Heart left ventricle (tissue), 16 donors: ENCODE results near the gene IFRD1. TPM values are rescaled to one million over a fixed set of nuclear protein-coding genes. Genes with fewer than 3 reads are reported as not detected.

ENCODE experiments used
- ATAC-seq, 4 donors: fragments of 200-7000 bp; cut with Tn5 transposase; one replicate each; pipeline ENCODE4 v1.9.1; 2020 to 2022; ENCODE audit warnings: moderate library complexity in 4 of 4, mild to moderate bottlenecking in 3 of 4, moderate number of reproducible peaks in 1 of 4
- DNase-seq, 5 donors: peaks; one replicate each; pipeline ENCODE4 v3.0.0-alpha.2; 2020
- H3K27ac ChIP-seq, 12 donors: fragments of 200-600 bp; sonication (generic) in 4 of 12; one replicate each; pipeline versions ENCODE4 v1.5.0 to v1.8.0; 2016 to 2022; ENCODE audit warnings: mild to moderate bottlenecking in 2 of 12
- H3K27me3 ChIP-seq, 9 donors: fragments of 200-600 bp; sonication (generic) in 2 of 9; one replicate each; pipeline versions ENCODE4 v1.5.1 to v1.8.0; 2016 to 2022; ENCODE audit warnings: mild to moderate bottlenecking in 3 of 9
- H3K36me3 ChIP-seq, 9 donors: fragments of 200-600 bp; sonication (generic) in 2 of 9; one replicate each; pipeline versions ENCODE4 v1.5.0 to v1.8.0; 2018 to 2022; ENCODE audit warnings: mild to moderate bottlenecking in 2 of 9
- H3K4me1 ChIP-seq, 12 donors: fragments of 200-600 bp; sonication (generic) in 4 of 12; one replicate each; pipeline versions ENCODE4 v1.5.0 to v1.8.0; 2016 to 2022; ENCODE audit warnings: mild to moderate bottlenecking in 3 of 12
- H3K4me3 ChIP-seq, 12 donors: fragments of 200-600 bp; sonication (generic) in 4 of 12; one replicate each; pipeline versions ENCODE4 v1.5.0 to v1.8.0; 2017 to 2022; ENCODE audit warnings: mild to moderate bottlenecking in 9 of 12, moderate library complexity in 4 of 12
- H3K9me3 ChIP-seq, 12 donors: fragments of 200-600 bp; sonication (generic) in 4 of 12; one replicate each; pipeline versions ENCODE4 v1.5.0 to v1.8.0; 2016 to 2022; ENCODE audit warnings: mild to moderate bottlenecking in 1 of 12
- POLR2A ChIP-seq, 2 donors: fragments of 450-650 bp; IDR thresholded peaks; one replicate each; pipeline ENCODE4 v1.6.1; 2017; ENCODE audit warnings: antibody characterized with exemption in 2 of 2, mild to moderate bottlenecking in 2 of 2, moderate library complexity in 2 of 2
- WGBS, 4 donors: extraction: QIAGEN DNeasy Blood & Tissue Kit in 2 of 4; methylation state at CpG; one replicate each; pipeline versions ENCODE4 v1.1.5 to v1.1.7; 2013 to 2018; 5-methylcytosine and 5-hydroxymethylcytosine counted together
- intact Hi-C, 10 donors: fragments of 100-400 bp; cut with DNase I; formaldehyde crosslinking; loops; one replicate each; pipeline versions ENCODE4 v1.11.1 to v1.14.2; 2022
- polyA plus RNA-seq, 2 donors: library from polyadenylated mRNA; stranded (reverse); fragments of 200-250 nt; gene quantifications; one replicate each; pipeline ENCODE4 v1.2.3, GENCODE V29; 2013
- total RNA-seq, 9 donors: library from RNA; depleted of rRNA in 2 of 9; stranded (reverse); fragments of >200 nt in 2 of 9; fragmentation: NEBNext Ultra II Directional in 3 of 9; extraction: Animal tissue kit (Norgen Biotek cat#: 25700) in 3 of 9; gene quantifications; one replicate each; pipeline versions ENCODE4 v1.1.0 to v1.2.4, GENCODE V29; 2016 to 2023
- TF ChIP-seq, protein P1 (sequence below), 12 donors: fragments of 200-600 bp; sonication (generic) in 4 of 12; IDR thresholded peaks; one replicate each; pipeline versions ENCODE4 v1.5.0 to v1.8.0; 2018 to 2022; ENCODE audit warnings: antibody characterized with exemption in 12 of 12, mild to moderate bottlenecking in 5 of 12
- donor health status: ischemic (EF 13 %, LVEDD 7.1; RV severe dilation, severe dysfunction).
- donor health status: healthy with polysubstance abuse.
- donor health status: DM: no; HTN: yes; CAD: no.
- donor health status: DM: no; HTN: no; CAD: no.
- donor health status: ischemic (EF 25% LVEDD 6.9; RV normal size, moderate dysfunction).
- donor health status: ischemic (EF 25% LVEDD 5.7; RV mildly dilated, moderate dysfunction).
- donor health status: healthy.
- donor health status: DM: yes; HTN: yes; CAD: no.
- donor health status: ischemic (EF 35%, LVEDD 5.7; RV mildly dilated, moderate dysfunction).
- donor health status: nonischemic (EF 11% LVEDD 7.7; RV severe dilation, severe dysfunction).
- donor health status: DM: yes; HTN: yes; CAD: no.
- donor health status: PGD.
- donor health status: ischemic (EF 29% LVEDD 5.4; RV normal size, mild dysfunction).
- donor health status: nonischemic (EF 23%, LVEDD 6.1; RV moderate dilation, normal function).

The IFRD1 gene
- total and polyA plus RNA-seq, 11 donors = 11.3 to 74.7 (median 28.1) TPM

DNA sequence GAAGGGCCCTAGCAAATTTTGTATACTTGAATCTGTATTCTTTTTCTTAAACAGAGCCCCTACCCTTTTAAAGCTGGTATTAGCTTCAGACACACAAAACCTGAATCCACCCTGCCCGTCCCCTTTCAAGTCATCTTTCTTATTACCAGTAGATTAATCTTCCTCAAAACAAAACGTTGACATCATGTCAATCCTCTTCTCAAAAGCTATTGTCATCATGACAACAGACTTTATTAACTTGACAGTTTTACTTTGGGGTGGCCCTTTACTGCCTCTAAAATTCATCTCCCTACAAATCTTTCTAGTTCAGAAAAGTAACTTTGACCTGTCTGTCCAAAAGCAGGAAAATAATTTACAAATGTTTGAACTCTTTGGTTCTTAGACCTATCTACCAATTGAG, 21.5 kb upstream of the IFRD1 start:
- no peaks in the 10 kb centered on the region for H3K9me3 ChIP-seq
- TF ChIP-seq, protein P1, sequence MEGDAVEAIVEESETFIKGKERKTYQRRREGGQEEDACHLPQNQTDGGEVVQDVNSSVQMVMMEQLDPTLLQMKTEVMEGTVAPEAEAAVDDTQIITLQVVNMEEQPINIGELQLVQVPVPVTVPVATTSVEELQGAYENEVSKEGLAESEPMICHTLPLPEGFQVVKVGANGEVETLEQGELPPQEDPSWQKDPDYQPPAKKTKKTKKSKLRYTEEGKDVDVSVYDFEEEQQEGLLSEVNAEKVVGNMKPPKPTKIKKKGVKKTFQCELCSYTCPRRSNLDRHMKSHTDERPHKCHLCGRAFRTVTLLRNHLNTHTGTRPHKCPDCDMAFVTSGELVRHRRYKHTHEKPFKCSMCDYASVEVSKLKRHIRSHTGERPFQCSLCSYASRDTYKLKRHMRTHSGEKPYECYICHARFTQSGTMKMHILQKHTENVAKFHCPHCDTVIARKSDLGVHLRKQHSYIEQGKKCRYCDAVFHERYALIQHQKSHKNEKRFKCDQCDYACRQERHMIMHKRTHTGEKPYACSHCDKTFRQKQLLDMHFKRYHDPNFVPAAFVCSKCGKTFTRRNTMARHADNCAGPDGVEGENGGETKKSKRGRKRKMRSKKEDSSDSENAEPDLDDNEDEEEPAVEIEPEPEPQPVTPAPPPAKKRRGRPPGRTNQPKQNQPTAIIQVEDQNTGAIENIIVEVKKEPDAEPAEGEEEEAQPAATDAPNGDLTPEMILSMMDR (IDR thresholded peaks at IDR 0.05) = no peak
- TF ChIP-seq POLR2A (IDR thresholded peaks at IDR 0.05) = no peak
- peaks cover 0 to 6% (median 0%) of the 10 kb centered on the region in 12 donors for H3K4me1 ChIP-seq
- no peaks in the 10 kb centered on the region for H3K36me3 ChIP-seq
- DNase-seq = no peak
- H3K4me3 ChIP-seq = no peak overlapping the region
- no peaks in the 10 kb centered on the region for H3K27me3 ChIP-seq
- ATAC-seq = no peak
- WGBS, 4 donors = 81 to 87% (median 86%) methylated on average over 2 of the region's 2 CpGs
- intact Hi-C loops = no loop called here
- H3K27ac ChIP-seq = no peak overlapping the region

DNA sequence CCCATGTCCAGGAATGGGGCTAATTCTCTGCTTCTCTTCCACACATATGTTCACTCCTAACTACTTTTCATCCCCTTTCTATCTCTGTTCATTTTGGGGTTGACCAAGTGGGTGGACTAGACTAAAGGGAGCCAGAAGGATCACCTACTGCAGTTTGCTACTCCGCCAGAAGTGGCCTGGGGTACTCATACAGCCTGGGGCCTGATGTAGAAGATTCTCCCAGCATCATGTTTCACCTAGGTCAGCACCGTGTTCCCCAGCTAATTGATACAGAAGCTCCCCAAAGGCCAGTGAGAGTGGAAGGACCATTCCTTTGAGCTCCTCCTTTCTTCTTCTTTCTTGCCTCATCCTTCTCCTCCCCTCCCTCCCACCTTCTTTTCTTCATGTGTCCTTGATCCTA, 19.6 kb upstream of the IFRD1 start:
- Histone ChIP-seq H3K36me3 (no peaks in the 10 kb centered on the region), H3K4me1 (peaks cover 0 to 6% (median 0%) of the 10 kb centered on the region in 12 donors), H3K27ac (no peak overlapping the region), H3K27me3 (no peaks in the 10 kb centered on the region), H3K4me3 (no peak overlapping the region), H3K9me3 (no peaks in the 10 kb centered on the region)
- intact Hi-C loops = no loop called here
- TF ChIP-seq POLR2A (IDR thresholded peaks at IDR 0.05) = no peak
- TF ChIP-seq, protein P1 (IDR thresholded peaks at IDR 0.05) = no peak
- DNase-seq (no peak), ATAC-seq (no peak)
- 72 to 93% (median 85%) methylated on average over 2 of the region's 2 CpGs for WGBS, 4 donors

DNA sequence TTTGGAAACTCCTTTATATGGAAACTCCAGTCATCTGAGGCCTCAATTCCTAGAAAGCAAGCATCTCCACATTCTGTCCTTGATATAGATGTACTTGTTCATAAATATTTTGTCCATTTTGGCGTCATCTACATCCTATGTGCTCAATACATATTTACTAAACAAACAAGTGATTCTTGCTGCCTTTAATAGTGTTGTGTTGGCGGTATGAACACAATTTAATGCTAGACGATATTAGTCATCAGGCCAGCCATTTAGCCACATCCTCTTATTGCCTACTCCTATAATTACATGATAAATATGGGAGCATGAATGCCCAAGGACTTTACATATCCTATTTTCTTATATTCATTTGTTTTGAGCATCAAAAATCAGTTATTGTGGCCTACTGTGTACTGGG, 18.5 kb upstream of the IFRD1 start:
- no peak overlapping the region for H3K27ac ChIP-seq
- TF ChIP-seq, protein P1 (IDR thresholded peaks at IDR 0.05) = no peak
- TF ChIP-seq POLR2A (IDR thresholded peaks at IDR 0.05) = no peak
- H3K4me1 ChIP-seq = peaks cover 0 to 6% (median 0%) of the 10 kb centered on the region in 12 donors
- ATAC-seq = no peak
- H3K27me3 ChIP-seq = no peaks in the 10 kb centered on the region
- WGBS, 4 donors = 95 to 98% (median 97%) methylated on average over 3 of the region's 3 CpGs
- no peak for DNase-seq
- H3K4me3 ChIP-seq = no peak overlapping the region
- no peaks in the 10 kb centered on the region for H3K36me3 ChIP-seq
- H3K9me3 ChIP-seq = no peaks in the 10 kb centered on the region
- intact Hi-C loops = no loop called here

DNA sequence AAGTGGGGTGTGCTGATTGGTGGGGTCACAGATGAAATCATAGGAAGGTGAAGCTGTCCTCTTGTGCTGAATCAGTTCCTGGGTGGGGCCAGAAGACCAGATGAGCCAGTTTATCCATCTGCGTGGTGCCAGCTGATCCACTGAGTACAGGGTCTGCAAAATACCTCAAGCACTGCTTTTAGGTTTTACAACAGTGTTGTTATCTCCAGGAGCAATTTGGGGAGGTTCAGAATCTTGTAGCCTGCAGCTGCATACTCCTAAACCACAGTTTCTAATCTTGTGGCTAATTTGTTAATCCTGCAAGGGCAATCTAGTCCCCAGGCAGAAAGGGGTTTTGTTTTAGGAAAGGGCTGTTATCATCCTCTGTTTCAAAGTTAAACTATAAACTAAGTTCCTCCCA, 17.0 kb upstream of the IFRD1 start:
- Histone ChIP-seq H3K27ac (no peak overlapping the region), H3K36me3 (no peaks in the 10 kb centered on the region), H3K4me1 (no peaks in the 10 kb centered on the region), H3K9me3 (no peaks in the 10 kb centered on the region), H3K4me3 (no peak overlapping the region), H3K27me3 (no peaks in the 10 kb centered on the region)
- ATAC-seq = no peak
- no peak for DNase-seq
- intact Hi-C loops = no loop called here
- TF ChIP-seq, protein P1 (IDR thresholded peaks at IDR 0.05) = no peak
- TF ChIP-seq POLR2A (IDR thresholded peaks at IDR 0.05) = no peak
- 63 to 95% (median 92%) methylated on average over 1 of the region's 1 CpG for WGBS, 4 donors
